Lower leg skin (tissue), 3 donors: ENCODE measurements around the gene GABRB2.

Source experiments
- POLR2A ChIP-seq, 2 donors: fragments of 450-650 bp; IDR thresholded peaks; one replicate each; pipeline ENCODE4 v1.6.1; 2016 to 2017; ENCODE audit warnings: antibody characterized with exemption in 2 of 2, mild to moderate bottlenecking in 1 of 2, moderate library complexity in 1 of 2
- TF ChIP-seq, protein P1 (sequence below), 3 donors: fragments of 450-650 bp; IDR thresholded peaks; one replicate each; pipeline ENCODE4 v1.5.1; 2016; ENCODE audit warnings: antibody characterized with exemption in 3 of 3, mild to moderate bottlenecking in 3 of 3, moderate library complexity in 2 of 3

DNA sequence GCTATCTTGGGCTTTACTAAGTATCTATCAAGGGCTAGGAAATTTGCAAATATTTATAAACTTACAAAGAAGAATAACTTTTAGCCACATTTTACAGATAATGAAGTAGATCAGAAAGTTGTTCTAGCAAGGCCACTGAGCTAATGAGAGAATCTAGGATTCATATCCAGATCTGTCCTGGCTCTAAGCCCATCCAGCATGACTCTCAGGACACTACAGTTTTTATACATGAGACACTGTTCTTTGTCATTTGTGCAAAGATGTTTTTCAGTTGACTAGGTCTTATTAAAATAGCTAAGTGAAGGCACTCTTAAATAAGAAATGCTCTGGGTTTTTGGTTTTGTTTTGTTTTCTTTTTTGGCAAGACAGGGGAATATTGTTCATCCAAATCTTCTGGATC is 273.1 kb downstream of the GABRB2 start:
- no peak for TF ChIP-seq POLR2A (IDR thresholded peaks at IDR 0.05)
- TF ChIP-seq, protein P1, sequence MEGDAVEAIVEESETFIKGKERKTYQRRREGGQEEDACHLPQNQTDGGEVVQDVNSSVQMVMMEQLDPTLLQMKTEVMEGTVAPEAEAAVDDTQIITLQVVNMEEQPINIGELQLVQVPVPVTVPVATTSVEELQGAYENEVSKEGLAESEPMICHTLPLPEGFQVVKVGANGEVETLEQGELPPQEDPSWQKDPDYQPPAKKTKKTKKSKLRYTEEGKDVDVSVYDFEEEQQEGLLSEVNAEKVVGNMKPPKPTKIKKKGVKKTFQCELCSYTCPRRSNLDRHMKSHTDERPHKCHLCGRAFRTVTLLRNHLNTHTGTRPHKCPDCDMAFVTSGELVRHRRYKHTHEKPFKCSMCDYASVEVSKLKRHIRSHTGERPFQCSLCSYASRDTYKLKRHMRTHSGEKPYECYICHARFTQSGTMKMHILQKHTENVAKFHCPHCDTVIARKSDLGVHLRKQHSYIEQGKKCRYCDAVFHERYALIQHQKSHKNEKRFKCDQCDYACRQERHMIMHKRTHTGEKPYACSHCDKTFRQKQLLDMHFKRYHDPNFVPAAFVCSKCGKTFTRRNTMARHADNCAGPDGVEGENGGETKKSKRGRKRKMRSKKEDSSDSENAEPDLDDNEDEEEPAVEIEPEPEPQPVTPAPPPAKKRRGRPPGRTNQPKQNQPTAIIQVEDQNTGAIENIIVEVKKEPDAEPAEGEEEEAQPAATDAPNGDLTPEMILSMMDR (IDR thresholded peaks at IDR 0.05), result no peak
